Glomerular visceral epithelial cell (primary cell): ENCODE measurements around the gene ZP4.
"Not testable (repeated sequence)": the region's sequence is repeated elsewhere in the genome, so short reads cannot be mapped to it uniquely, and the experiment has no call there.

ENCODE experiments used
- DNase-seq: peaks from one replicate; pipeline ENCODE4 v3.0.0-alpha.2; 2016; ENCODE audit errors: extremely low spot score

ZP4 gene

GRCh38 chr1:237877631-237878030 is 13.1 kb downstream of the ZP4 start:
- peak; percentile 9 for DNase-seq

GRCh38 chr1:237875291-237875690 is 15.4 kb downstream of the ZP4 start:
- DNase-seq = peak; percentile 10

GRCh38 chr1:237873487-237874211 is 17.1 kb downstream of the ZP4 start:
- DNase-seq = peak; percentile 90

- no peak for DNase-seq
Measured at GRCh38 chr1:237868817-237869600, 21.7 kb downstream of the ZP4 start.

GRCh38 chr1:237867380-237867888 is 23.3 kb downstream of the ZP4 start:
- no peak for DNase-seq

- DNase-seq = peak; percentile 91
Measured at GRCh38 chr1:237864338-237865244, 26.1 kb downstream of the ZP4 start.

- DNase-seq = no peak
Measured at GRCh38 chr1:237863234-237863633, 27.5 kb downstream of the ZP4 start.

- no peak for DNase-seq
Measured at GRCh38 chr1:237861944-237862343, 28.8 kb downstream of the ZP4 start.

- no peak for DNase-seq
Measured at GRCh38 chr1:237858992-237859391, 31.7 kb downstream of the ZP4 start.

- DNase-seq = no peak
Measured at GRCh38 chr1:237857455-237857854, 33.3 kb downstream of the ZP4 start.

GRCh38 chr1:237852342-237852741 is 38.4 kb downstream of the ZP4 start:
- no peak for DNase-seq

- DNase-seq = peak; percentile 74
Measured at GRCh38 chr1:237851210-237851845, 39.4 kb downstream of the ZP4 start.

GRCh38 chr1:237843516-237843915 is 47.2 kb downstream of the ZP4 start:
- not testable (repeated sequence) for DNase-seq

- no peak for DNase-seq
Measured at GRCh38 chr1:237841485-237841884, 49.2 kb downstream of the ZP4 start.

GRCh38 chr1:237838904-237839534 is 51.7 kb downstream of the ZP4 start:
- no peak for DNase-seq

- DNase-seq = no peak
Measured at GRCh38 chr1:237838320-237838719, 52.4 kb downstream of the ZP4 start.

GRCh38 chr1:237834461-237834860 is 56.3 kb downstream of the ZP4 start:
- DNase-seq = no peak

GRCh38 chr1:237834048-237834447 is 56.7 kb downstream of the ZP4 start:
- no peak for DNase-seq

GRCh38 chr1:237832858-237833257 is 57.9 kb downstream of the ZP4 start:
- DNase-seq = no peak
